GM13977 (cell line): ENCODE measurements around the gene AXDND1.
"Not testable (repeated sequence)": the region's sequence is repeated elsewhere in the genome, so short reads cannot be mapped to it uniquely, and the experiment has no call there.

Experiments
- DNase-seq: peaks from one replicate; pipeline ENCODE4 v3.0.0; 2012; ENCODE audit warnings: low spot score
- CTCF ChIP-seq: IDR thresholded peaks from 2 replicates; pipeline ENCODE4 v1.5.1; 2012; ENCODE audit warnings: mild to moderate bottlenecking, control low read depth; ENCODE audit not compliant: insufficient read depth; ENCODE audit errors: extremely low read depth, missing control alignments
- in situ Hi-C: fragments of 300-500 bp; cut with MboI; formaldehyde crosslinking; loops from one replicate; pipeline ENCODE4 v1.12.0; 2022; ENCODE audit warnings: low sequenced_read_pairs, low pct_unique_long_range_greater_than_20kb, mixed read lengths, inconsistent platforms; ENCODE audit not compliant: unreplicated experiment

AXDND1 gene

GRCh38 chr1:179493323-179493722 is 127.6 kb downstream of the AXDND1 start:
- no peak for DNase-seq
- in situ Hi-C loops = no loop called here
- no peak for TF ChIP-seq CTCF

GRCh38 chr1:179506199-179506598 is 140.4 kb downstream of the AXDND1 start:
- in situ Hi-C loops = no loop called here
- TF ChIP-seq CTCF = no peak
- DNase-seq = no peak

GRCh38 chr1:179509384-179509783 is 143.6 kb downstream of the AXDND1 start:
- in situ Hi-C loops = no loop called here
- DNase-seq = no peak
- no peak for TF ChIP-seq CTCF

GRCh38 chr1:179510038-179510437 is 144.3 kb downstream of the AXDND1 start:
- in situ Hi-C loops = no loop called here
- TF ChIP-seq CTCF = no peak
- peak; percentile 7 for DNase-seq

- no peak for DNase-seq
- in situ Hi-C loops = no loop called here
- no peak for TF ChIP-seq CTCF
Measured at GRCh38 chr1:179516976-179517705, 151.4 kb downstream of the AXDND1 start.

- in situ Hi-C loops = not testable (repeated sequence)
Measured at GRCh38 chr1:179518544-179518943, 152.8 kb downstream of the AXDND1 start.

GRCh38 chr1:179529482-179530195 is 163.9 kb downstream of the AXDND1 start:
- in situ Hi-C loops = no loop called here
- TF ChIP-seq CTCF = no peak
- DNase-seq = no peak

More at GRCh38 chr1:179518544-179518943, 152.8 kb downstream of the AXDND1 start:
- DNase-seq = not testable (repeated sequence)
